Effector CD4-positive, alpha-beta T cell (primary cell): ENCODE results near the gene PCDH1.

Source experiments
- DNase-seq: peaks from one replicate; pipeline ENCODE4 v3.0.0-alpha.2; 2020

PCDH1 gene

DNA sequence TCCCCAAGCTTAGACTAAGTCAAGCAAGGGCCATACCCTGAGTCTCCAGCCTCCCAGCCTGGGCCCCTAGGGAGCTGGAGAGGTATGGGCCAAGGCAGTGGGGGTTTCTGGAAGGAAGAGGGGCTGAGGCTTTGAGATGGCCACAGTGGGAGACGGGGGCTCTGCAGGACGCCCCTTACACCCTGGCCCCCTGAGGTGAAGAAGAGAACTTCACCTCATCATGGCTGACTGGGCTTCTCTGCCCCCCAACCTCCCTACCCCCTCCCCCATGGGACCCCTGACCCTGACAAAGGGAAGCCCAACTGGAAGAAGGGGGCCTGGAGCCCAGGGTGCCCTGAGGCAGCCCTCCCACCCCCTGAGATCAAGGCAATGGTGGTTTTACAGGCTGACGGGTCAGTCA, 25.8 kb downstream of the PCDH1 start:
- DNase-seq: no peak

DNA sequence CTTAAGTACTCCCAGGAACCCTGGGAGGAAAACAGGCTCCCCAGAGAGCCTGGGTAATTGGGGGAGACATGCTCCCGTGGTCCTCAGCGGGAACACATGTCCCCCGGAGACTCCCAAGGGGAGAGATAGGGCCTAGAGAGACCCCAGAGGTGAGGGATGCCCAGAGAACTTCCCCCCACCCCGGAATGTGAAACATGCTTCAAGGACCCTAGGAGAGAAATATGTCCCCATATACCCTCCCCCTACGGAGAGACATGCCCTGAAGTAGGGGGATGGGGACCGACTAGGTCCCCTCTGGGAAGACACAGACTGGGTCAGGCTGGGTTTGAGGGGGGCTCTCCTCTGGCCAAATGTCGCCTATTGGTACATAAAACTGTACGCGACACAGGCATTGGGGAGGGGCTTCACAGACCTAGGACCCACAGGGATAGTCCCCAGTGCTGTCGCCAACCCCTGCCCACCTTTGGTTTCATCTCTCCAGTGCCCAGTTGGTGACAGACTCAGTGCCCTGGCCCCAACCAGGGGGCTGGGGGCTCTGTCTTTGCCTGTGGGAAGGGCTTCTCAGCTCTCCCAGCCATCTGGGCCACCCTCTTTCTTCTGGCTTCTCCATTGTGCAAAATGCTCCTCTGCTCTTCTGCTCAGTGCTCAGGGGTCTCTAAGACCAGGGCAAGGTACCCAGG, 26.9 kb downstream of the PCDH1 start:
- no peak for DNase-seq

- no peak for DNase-seq
These were observed 27.4 kb downstream of the PCDH1 start for GRCh38 chr5:141850786-141851185.

- peak; percentile 22 for DNase-seq
These were observed 27.9 kb downstream of the PCDH1 start for GRCh38 chr5:141850244-141850768.

DNA sequence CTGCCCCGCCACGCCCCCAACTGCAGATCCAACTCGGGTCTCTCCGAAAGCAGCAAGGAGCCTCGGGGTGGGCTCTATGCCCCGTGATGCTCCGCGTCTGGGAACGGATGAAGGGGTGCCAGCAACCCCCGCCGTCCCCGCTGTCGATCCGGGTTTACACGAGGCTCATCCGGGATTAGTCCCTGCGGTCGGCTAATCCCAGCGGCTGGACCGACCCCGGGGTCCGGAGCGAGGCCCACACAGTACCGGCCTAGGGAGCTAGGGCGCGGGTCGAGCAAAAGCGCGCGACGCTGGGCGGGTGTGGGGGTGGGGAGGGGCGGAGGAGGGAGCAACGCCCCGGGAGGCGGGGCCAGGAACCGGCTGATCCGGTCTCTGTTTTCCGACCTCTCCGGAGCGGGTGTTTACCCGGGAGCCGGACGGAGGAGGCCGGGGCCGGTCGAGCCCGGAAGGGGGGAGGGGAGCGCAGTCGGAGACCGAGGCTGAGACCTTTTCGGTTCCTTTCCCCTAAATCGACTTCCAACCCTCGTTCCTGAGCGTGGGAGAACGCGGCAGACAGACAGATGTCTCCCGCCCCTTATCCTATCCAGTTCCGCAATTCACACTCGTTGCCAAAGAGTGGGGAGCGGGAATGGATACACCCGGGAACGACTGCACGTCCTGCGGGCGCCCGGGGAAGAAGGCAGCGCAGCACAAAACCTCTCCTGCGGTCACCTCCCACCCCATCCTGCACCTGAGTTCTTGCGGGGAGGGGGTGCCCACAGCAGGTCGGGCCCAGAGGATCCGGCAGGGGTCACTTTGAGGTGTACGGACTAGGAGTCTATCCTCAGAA, 28.6 kb downstream of the PCDH1 start:
- DNase-seq: peak; percentile 55

- DNase-seq: no peak
These were observed 29.3 kb downstream of the PCDH1 start for GRCh38 chr5:141848744-141849414.

DNA sequence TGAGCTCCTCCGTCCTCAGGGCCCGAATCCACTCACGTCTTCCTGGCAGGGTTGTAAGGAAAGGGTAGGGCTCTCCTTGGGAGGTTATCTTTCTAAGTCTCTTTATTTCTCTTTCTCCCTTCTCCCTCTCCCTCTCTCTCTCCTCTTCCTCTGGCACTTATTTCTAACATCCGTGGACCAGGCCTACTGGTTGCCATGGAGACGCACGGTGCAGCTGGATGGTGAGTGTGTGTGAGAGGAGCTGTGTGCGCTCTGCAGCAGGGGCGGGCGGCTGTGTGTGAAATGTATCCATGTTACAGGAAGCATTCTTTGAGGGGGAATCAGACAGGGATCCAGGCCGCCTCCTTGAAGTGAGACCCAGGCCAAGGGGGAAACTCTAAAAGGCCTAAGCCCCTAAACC, 32.2 kb downstream of the PCDH1 start:
- DNase-seq: no peak

DNA sequence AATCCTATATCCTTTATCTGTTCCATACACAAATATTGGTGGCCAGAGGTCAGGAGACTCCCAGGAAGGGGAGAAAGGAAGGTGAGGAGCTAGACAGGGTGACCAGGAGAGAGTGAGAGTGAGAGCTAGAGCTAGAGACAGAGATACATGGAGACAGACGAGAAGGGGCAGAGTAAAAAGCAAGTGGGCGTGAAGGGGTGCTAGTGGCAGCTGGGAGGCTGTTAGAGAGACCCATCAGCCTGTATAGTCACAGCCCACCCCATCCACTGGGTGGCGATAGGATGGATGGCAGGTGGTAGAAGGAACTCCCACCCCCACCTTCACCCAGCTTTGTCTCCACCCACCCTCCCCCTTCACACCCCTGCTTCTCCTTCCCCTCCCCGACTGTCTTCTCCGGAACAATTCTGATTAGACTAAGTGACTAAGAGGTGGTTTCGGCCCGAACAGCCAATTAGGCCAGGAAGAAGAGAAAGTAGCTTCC, 32.8 kb downstream of the PCDH1 start:
- DNase-seq: no peak

DNA sequence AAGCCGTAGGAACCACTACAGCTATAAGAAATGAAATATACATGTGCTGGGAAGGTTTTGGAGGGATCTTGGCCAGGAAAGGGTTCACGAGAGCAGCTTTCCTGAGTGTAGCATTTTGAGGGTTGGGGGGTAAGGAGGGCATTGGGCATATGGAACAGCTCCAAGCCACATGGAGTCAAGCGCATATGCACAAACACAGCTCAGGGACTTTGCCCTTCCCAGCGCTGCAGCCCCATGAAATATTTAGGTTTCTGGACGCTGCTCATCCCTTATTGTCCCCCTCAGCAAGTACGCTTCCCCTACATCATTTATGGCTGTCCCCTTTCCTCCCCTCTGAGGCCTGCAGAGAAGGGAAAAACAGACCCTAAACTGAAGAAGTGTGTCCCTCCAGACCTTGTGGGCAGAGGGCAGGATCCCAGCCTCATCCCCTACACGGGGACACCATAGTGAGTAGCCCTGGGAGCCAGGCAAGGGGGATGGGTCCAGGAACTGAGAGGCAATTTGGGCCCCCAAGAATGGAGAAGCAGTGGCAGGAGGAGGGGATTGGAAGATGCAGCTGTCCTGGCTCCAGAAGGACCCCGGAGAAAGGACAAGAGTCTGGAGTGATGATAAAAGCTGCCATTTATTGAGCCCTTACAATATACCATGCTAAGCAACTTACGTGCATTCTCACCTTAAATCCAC, 33.7 kb downstream of the PCDH1 start:
- no peak for DNase-seq

DNA sequence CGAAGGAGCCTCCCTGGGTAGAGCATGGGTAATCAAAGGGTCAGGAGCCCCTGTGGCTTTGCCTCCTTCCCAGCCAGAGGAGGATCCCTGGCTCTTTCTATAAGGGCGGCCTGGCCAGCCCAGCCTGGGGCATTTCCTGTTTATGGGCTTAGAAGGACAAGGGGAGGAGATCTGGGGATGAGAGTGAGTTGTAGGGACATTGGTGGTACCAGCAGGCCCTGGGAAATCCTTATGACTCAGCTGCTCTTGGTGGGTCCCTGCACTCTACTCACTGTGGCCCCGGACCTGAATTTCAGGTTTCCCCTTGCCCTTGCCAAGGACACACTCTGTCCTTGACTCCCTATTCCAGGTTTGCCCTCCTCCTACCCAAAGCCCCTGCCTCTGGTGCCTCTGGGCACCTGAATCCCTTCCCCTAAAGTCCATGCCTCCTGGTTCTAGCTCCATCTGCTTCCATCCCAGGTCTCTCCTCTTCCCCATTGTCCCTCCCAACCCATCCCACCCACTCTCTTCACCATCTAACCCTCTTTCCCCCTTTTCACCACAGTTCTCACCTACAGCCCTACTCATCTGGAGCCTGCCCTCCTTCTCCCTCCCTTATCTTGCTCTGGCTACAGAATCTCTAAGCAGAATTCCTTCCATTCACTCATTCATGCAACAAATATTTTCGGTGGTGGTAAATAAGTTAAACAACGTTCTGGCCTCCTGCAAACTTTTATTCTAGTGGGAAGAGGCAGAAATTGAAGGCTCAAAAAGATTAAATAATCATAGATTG, 34.9 kb downstream of the PCDH1 start:
- DNase-seq: no peak

- no peak for DNase-seq
These were observed 36.6 kb downstream of the PCDH1 start for GRCh38 chr5:141841378-141842180.

GRCh38 chr5:141840826-141841360, 37.3 kb downstream of the PCDH1 start:
- no peak for DNase-seq

GRCh38 chr5:141840280-141840812, 37.9 kb downstream of the PCDH1 start:
- DNase-seq: no peak

DNA sequence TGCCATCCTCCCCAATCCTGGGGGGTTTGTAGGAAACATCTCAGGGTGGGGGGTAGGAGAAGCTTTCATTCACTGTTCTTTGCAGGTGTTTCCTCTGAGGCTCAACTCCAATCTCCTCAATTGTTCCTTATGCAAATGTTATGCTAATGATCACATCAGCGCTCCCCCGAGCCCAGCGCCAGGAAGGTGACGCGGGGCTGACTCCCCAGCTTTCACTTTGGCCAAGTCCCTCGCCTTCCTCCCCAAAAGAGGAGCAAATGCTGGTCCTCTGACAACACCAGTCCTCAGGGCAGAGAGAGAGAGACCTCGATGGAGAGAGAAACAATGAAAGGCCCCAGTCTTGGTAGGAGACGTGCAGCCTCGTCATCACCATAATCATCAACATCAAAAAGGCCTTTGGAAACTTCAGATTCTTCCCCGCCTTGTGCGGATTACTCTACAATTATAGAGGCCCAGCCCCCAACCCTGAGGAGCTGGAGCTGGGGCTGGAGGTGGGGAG, 39.1 kb downstream of the PCDH1 start:
- DNase-seq: no peak

DNA sequence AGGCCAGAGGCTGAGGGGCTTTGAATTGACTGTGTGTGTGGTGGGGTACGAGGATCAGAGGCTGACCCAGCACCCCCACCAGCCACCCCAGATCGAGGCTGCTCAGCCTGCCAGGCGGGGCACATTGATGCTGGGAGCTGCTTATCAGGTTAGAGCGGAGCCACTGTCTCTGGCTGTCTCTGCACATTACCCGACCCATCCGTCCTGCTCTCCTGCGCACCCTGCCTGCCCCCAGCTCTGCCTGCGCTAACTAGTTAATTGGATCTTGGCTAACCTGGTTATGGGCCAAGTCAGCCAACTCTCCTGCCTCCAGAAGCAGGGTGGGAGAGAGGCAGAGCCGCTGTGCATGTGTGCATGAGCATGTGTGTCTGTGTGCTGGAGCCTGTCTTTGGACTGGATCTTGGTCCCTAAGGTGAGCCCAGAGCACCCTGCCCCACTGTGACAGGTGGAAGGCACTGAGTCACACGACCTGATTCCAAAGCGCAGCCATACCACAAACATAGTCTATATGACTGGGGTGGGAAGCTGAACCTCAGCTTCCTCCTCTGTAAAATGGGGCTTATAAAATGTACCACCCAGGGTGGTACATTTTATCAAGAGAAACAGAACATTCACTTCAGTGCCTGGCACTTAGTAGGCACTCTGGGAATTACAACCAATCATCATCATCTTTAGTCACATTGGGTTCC, 39.7 kb downstream of the PCDH1 start:
- DNase-seq: no peak

GRCh38 chr5:141835928-141836670, 42.1 kb downstream of the PCDH1 start:
- no peak for DNase-seq

DNA sequence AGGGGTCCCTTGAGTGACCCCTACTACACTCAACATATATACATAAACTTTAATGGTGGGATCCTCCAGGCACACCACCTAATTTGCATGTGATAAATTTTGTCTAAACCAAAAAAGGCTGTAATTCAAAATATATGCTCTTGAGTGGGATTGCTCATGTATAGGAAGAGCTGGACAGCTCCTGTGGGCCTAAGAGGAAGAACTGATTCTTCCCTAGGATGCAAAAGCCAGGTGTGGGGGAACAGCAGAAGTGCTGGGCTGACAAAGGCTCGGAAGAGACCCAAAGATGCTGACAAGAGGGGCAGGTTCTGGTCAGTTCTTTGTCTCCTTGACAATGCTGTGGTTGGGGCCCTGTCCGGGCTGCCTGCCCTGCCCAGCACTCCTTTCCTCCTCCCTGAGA, 43.9 kb downstream of the PCDH1 start:
- no peak for DNase-seq

DNA sequence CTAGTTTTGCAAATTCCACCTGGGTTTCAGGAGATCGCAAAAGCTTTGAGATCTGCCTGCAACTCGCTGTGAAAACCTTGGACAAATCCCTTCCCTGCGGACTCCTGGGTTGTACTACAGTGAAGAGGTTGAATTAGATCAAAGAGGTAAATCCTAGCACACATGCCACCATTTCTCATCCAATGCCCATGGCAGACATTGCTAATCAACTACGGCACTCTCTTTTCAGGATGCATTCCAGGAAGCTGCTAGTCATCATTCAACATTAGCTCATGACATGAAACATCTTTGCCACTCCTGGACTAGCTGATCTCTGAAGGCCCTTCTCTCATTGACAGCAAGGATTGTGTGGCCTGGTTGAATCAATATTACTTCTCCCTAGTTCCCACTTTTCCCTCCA, 46.1 kb downstream of the PCDH1 start:
- no peak for DNase-seq

- no peak for DNase-seq
These were observed 50.0 kb downstream of the PCDH1 start for GRCh38 chr5:141828162-141828561.
